ENCODE measurements around the gene ATP1A3.
A peak's percentile ranks its signal among the peaks of the same experiment; 100 is the strongest.

ATP1A3 gene

DNA sequence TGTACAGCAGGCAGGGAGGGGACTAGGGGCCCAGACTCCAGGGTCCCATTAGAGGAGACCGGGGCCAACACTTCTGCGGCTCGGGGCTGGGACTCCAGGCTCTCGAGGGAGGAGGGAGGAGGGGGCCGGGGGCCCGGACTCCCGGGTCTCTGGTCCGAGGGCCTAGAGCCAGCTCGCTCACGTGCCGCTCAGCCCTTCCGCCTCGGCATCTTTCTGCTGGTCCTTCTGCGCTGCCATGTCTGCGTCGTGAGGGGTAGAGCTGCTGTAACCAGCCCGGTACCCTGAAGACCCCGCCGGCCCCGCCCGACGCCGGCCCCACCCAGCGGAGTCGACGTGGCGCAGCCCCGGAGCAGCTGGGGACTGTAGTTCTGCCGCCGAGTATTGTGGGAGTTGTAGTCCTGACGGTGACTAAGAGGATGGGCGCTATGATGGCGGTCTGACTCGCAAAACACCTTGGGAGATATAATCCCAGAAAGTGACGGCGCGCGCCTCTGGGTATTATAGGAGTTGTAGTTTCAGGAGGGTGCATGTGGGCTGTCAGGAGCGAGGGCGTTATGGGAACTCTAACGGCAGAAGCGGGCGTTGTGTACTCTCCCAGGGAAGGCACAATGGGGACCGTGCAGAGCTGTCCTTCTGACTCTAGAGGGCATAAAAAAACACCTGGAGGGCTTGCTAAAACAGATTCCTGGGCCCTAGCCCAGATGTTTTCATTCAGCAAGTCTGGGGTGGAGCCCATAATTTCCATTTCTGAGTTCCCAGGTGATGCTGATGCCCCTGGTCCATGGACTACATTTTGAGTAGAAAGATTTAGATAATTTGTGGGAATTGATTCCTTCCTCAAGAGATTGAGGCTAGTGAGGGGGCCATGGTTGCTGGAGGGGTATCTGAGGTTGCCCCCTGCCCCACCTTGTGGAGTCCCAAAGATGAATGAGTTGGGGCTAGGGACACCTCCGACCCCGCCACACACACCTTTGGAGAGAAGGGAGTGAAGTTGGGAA lies 34.7 kb downstream of the ATP1A3 start, which contains the start of gene RABAC1:
Gene RABAC1, minus strand, starts transcription at position 266 of the 998 bp plus-strand sequence. Its CDS starts 29 bp downstream, at position 237.
- H3K27ac ChIP-seq (ENCODE audit: low read length) = peak within 1 kb of the TSS; percentile 71
- peak within 1 kb of the TSS; percentile 96 for H3K4me2 ChIP-seq (ENCODE audit: low read depth, low read length)
- H3K79me2 ChIP-seq (ENCODE audit: low read length) = no peaks in the 10 kb centered on the region
- H3K9me3 ChIP-seq (replicated peaks; ENCODE audit: insufficient read depth, low read length) = no peaks in the 10 kb centered on the region
- peak within 1 kb of the TSS; percentile 99 for H2AFZ ChIP-seq (ENCODE audit: low read length)
- peaks cover 12% of the 10 kb centered on the region; the same call in 1 of the 2 replicates for H3F3A ChIP-seq (ENCODE audit: insufficient read depth, low read length)
- H3K9me2 ChIP-seq (replicated peaks; ENCODE audit: insufficient read depth, low read length) = no peaks in the 10 kb centered on the region
- peaks cover 12% of the 10 kb centered on the region for H3K4me1 ChIP-seq (ENCODE audit: low read length)
- H3K36me3 ChIP-seq (replicated peaks; ENCODE audit: insufficient read depth, low read length) = no peaks in the 10 kb centered on the region
- no peaks in the 10 kb centered on the region for H4K20me1 ChIP-seq (ENCODE audit: insufficient read depth, low read length)
- H3K4me3 ChIP-seq (ENCODE audit: low read length) = peak within 1 kb of the TSS; percentile 96
- H3K9ac ChIP-seq (ENCODE audit: low read length) = peak within 1 kb of the TSS; percentile 87
- no peaks in the 10 kb centered on the region for H3K27me3 ChIP-seq (replicated peaks; ENCODE audit: insufficient read depth, low read length)
- DNase-seq = peak; percentile 91
- TF ChIP-seq, protein P1, sequence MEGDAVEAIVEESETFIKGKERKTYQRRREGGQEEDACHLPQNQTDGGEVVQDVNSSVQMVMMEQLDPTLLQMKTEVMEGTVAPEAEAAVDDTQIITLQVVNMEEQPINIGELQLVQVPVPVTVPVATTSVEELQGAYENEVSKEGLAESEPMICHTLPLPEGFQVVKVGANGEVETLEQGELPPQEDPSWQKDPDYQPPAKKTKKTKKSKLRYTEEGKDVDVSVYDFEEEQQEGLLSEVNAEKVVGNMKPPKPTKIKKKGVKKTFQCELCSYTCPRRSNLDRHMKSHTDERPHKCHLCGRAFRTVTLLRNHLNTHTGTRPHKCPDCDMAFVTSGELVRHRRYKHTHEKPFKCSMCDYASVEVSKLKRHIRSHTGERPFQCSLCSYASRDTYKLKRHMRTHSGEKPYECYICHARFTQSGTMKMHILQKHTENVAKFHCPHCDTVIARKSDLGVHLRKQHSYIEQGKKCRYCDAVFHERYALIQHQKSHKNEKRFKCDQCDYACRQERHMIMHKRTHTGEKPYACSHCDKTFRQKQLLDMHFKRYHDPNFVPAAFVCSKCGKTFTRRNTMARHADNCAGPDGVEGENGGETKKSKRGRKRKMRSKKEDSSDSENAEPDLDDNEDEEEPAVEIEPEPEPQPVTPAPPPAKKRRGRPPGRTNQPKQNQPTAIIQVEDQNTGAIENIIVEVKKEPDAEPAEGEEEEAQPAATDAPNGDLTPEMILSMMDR (IDR thresholded peaks at IDR 0.05; ENCODE audit: low read length) = peak; percentile 63
- TF ChIP-seq EZH2 (optimal IDR thresholded peaks at IDR 0.05; ENCODE audit: low read depth, low read length) = no peak

DNA sequence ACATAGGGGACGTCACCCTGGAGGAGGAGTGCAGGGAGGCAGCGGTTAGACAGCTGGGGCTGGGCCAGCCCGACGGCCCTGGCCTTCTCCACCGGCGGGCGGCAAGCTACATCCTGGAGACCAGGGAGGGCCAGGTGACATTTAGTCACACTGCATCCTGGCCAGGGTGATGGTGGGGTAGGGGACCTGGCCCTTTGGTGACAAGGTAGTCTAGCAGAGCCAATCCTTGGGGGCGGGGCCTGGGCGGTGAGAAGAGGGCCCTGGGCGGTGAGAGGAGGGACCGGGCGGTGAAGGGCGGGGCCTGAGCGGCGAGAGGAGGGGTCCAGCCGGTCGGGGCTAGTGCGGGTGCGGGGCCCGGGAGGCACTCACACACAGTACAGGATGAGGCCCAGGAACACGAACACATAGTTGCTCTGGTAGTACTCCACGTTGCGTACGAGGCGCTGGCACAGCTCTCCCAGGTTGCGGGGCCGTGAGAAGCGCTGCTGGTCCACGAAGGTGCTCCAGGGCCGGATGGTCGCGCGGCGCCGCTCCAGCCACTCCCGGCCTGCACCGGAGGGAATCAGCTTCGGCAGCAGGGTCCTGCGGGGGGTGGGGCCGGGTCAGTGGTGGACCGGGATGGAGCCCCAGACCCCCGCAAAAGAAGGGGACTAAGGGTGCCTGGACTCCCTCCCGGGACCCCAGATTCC lies 35.5 kb downstream of the ATP1A3 start:
- no peaks in the 10 kb centered on the region for H3K79me2 ChIP-seq (ENCODE audit: low read length)
- H3K9ac ChIP-seq (ENCODE audit: low read length) = peak overlapping the region; percentile 87
- peak; percentile 82 for DNase-seq
- peaks cover 12% of the 10 kb centered on the region; the same call in 1 of the 2 replicates for H3F3A ChIP-seq (ENCODE audit: insufficient read depth, low read length)
- H2AFZ ChIP-seq (ENCODE audit: low read length) = peak overlapping the region; percentile 99
- peaks cover 12% of the 10 kb centered on the region for H3K4me1 ChIP-seq (ENCODE audit: low read length)
- no peaks in the 10 kb centered on the region for H4K20me1 ChIP-seq (ENCODE audit: insufficient read depth, low read length)
- H3K36me3 ChIP-seq (replicated peaks; ENCODE audit: insufficient read depth, low read length) = no peaks in the 10 kb centered on the region
- TF ChIP-seq EZH2 (optimal IDR thresholded peaks at IDR 0.05; ENCODE audit: low read depth, low read length) = no peak
- no peak for TF ChIP-seq EZH2phosphoT487 (IDR thresholded peaks at IDR 0.05; ENCODE audit: low read length)
- TF ChIP-seq, protein P1 (IDR thresholded peaks at IDR 0.05; ENCODE audit: low read length) = no peak
- no peaks in the 10 kb centered on the region for H3K27me3 ChIP-seq (replicated peaks; ENCODE audit: insufficient read depth, low read length)
- H3K9me2 ChIP-seq (replicated peaks; ENCODE audit: insufficient read depth, low read length) = no peaks in the 10 kb centered on the region
- H3K4me3 ChIP-seq (ENCODE audit: low read length) = peak overlapping the region; percentile 96
- no peaks in the 10 kb centered on the region for H3K9me3 ChIP-seq (replicated peaks; ENCODE audit: insufficient read depth, low read length)
- peak overlapping the region; percentile 96 for H3K4me2 ChIP-seq (ENCODE audit: low read depth, low read length)
- H3K27ac ChIP-seq (ENCODE audit: low read length) = peak overlapping the region; percentile 71

DNA sequence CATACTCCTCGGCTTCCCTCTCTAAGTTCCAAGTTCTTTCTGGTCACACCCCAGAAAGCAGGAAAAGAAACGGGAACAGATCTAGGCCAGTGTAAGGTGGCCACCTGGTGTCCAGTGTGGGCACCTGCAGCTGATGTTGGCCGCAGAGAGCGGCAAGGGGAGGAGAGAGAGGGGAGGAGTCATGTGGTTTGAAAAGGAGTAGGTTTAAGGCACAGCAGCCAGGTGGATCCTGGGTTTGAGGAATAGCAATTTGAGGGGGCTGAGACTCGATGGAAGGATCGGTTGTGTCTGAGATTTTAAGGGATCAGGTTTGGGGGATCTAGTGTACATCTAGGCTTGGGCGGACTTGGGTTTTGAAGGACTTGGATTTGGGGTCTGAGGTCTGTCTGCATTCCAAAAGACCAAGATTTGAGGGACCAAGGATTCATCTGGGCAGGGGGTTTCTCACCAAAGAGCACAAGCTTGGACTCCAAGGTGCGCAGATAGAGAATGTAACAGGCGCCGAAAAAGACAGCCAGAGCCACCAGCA lies 36.1 kb downstream of the ATP1A3 start:
- H3K9me3 ChIP-seq (replicated peaks; ENCODE audit: insufficient read depth, low read length) = no peaks in the 10 kb centered on the region
- H3K27me3 ChIP-seq (replicated peaks; ENCODE audit: insufficient read depth, low read length) = no peaks in the 10 kb centered on the region
- H3K79me2 ChIP-seq (ENCODE audit: low read length) = no peaks in the 10 kb centered on the region
- H3K9me2 ChIP-seq (replicated peaks; ENCODE audit: insufficient read depth, low read length) = no peaks in the 10 kb centered on the region
- peak overlapping the region; percentile 99 for H2AFZ ChIP-seq (ENCODE audit: low read length)
- peak overlapping the region; percentile 71 for H3K27ac ChIP-seq (ENCODE audit: low read length)
- no peaks in the 10 kb centered on the region for H3K36me3 ChIP-seq (replicated peaks; ENCODE audit: insufficient read depth, low read length)
- H3F3A ChIP-seq (ENCODE audit: insufficient read depth, low read length) = peaks cover 12% of the 10 kb centered on the region; the same call in 1 of the 2 replicates
- H3K4me3 ChIP-seq (ENCODE audit: low read length) = peak overlapping the region; percentile 96
- H3K4me2 ChIP-seq (ENCODE audit: low read depth, low read length) = peak overlapping the region; percentile 96
- TF ChIP-seq, protein P1 (IDR thresholded peaks at IDR 0.05; ENCODE audit: low read length) = peak; percentile 97
- no peak for TF ChIP-seq EZH2phosphoT487 (IDR thresholded peaks at IDR 0.05; ENCODE audit: low read length)
- no peaks in the 10 kb centered on the region for H4K20me1 ChIP-seq (ENCODE audit: insufficient read depth, low read length)
- peaks cover 12% of the 10 kb centered on the region for H3K4me1 ChIP-seq (ENCODE audit: low read length)
- peak; percentile 83 for DNase-seq
- H3K9ac ChIP-seq (ENCODE audit: low read length) = peak overlapping the region; percentile 87
